ENCODE measurements around the gene C11orf24. TPM values are rescaled to one million over a fixed set of nuclear protein-coding genes. Genes with fewer than 3 reads are reported as not detected.
A peak's percentile ranks its signal among the peaks of the same experiment; 100 is the strongest.

C11orf24 gene
- total RNA-seq, 1 donor from 2014 or later: 35.3 TPM

DNA sequence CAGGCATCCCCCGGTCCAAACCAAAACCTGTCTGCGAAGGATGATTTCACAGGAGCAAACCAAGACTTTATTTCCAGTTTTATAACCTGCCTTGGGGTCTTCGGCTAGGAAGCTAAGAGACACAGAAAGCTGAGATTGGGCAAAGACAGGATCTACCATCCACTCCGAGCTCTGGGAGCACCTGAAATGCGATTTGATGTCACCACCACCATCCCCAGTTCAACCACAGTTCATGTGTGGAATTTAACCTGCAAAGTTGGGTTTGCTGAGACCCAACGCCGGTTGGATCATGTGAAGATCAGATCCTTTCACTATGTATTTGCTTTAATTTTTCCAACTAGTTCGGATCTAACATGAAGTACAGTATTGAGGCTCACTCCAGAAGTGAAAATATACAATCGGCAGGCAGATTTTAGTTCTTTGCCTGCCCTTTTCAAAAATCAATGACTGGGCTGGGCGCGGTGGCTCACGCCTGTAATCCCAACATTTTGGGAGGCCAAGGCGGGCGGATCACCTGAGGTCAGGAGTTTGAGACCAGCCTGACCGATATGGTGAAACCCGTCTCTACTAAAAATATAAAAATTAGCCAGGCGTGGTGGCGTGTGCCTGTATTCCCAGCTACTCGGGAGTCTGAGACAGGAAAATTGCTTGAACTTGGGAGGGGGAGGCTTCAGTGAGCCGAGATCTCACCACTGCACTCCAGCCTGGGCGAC, 1.4 kb upstream of the C11orf24 start:
- Mint-ChIP-seq H3K4me3 (ENCODE audit: low read depth) (peak overlapping the region; percentile 95), H3K4me1 (ENCODE audit: low read depth) (peaks cover 19% of the 10 kb centered on the region), H3K27me3 (no peaks in the 10 kb centered on the region), H3K27ac (no peak overlapping the region), H3K9me3 (ENCODE audit: low read depth) (no peaks in the 10 kb centered on the region), H3K36me3 (ENCODE audit: insufficient read depth) (no peaks in the 10 kb centered on the region)
- no peak for DNase-seq (ENCODE audit: low spot score, unreplicated experiment)
- TF ChIP-seq, protein P1, sequence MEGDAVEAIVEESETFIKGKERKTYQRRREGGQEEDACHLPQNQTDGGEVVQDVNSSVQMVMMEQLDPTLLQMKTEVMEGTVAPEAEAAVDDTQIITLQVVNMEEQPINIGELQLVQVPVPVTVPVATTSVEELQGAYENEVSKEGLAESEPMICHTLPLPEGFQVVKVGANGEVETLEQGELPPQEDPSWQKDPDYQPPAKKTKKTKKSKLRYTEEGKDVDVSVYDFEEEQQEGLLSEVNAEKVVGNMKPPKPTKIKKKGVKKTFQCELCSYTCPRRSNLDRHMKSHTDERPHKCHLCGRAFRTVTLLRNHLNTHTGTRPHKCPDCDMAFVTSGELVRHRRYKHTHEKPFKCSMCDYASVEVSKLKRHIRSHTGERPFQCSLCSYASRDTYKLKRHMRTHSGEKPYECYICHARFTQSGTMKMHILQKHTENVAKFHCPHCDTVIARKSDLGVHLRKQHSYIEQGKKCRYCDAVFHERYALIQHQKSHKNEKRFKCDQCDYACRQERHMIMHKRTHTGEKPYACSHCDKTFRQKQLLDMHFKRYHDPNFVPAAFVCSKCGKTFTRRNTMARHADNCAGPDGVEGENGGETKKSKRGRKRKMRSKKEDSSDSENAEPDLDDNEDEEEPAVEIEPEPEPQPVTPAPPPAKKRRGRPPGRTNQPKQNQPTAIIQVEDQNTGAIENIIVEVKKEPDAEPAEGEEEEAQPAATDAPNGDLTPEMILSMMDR (IDR thresholded peaks at IDR 0.05; ENCODE audit: unreplicated experiment): no peak

DNA sequence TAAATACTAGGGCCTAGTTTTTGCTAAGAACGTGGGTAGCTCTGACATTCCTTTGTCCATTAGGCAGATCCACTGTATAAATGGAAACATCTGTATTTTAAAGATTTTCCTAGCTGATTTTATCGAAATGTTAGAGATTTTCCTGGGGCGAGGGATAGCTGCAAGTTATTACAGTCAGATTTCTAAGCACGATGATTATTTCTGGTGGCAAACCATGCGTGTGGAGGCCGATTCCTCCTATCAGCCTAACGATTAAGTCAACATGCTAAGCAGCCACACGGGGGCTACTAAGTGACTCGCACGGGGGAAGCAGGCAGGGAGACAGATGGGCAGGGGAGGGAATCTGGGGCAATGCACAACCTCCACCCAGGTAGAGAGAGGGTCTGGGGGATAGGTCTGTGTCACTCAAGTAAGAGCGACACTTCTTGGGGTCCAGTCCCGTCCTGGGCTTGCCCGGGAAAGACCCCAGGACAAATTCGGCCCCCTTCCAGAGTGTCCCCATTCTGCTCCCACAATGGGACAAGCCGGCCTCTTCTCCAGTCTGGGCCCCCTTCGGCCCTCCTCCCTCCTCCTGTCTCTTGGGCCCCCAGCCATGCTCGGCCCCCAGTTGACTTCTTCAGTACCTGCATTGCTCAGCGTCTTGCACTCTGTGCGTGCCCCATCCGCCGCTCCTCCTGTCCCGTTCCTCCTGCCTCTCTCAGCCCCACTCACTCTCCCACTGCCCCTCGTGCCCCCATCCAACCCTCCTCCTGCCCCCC, 571 bp downstream of the C11orf24 start:
- peak; percentile 25 for DNase-seq (ENCODE audit: low spot score, unreplicated experiment)
- Mint-ChIP-seq H3K4me3 (ENCODE audit: low read depth) (peak overlapping the region; percentile 95), H3K27me3 (no peaks in the 10 kb centered on the region), H3K4me1 (ENCODE audit: low read depth) (peaks cover 19% of the 10 kb centered on the region), H3K36me3 (ENCODE audit: insufficient read depth) (no peaks in the 10 kb centered on the region), H3K27ac (peak overlapping the region; percentile 98), H3K9me3 (ENCODE audit: low read depth) (no peaks in the 10 kb centered on the region)
- TF ChIP-seq, protein P1 (IDR thresholded peaks at IDR 0.05; ENCODE audit: unreplicated experiment): peak; percentile 55

DNA sequence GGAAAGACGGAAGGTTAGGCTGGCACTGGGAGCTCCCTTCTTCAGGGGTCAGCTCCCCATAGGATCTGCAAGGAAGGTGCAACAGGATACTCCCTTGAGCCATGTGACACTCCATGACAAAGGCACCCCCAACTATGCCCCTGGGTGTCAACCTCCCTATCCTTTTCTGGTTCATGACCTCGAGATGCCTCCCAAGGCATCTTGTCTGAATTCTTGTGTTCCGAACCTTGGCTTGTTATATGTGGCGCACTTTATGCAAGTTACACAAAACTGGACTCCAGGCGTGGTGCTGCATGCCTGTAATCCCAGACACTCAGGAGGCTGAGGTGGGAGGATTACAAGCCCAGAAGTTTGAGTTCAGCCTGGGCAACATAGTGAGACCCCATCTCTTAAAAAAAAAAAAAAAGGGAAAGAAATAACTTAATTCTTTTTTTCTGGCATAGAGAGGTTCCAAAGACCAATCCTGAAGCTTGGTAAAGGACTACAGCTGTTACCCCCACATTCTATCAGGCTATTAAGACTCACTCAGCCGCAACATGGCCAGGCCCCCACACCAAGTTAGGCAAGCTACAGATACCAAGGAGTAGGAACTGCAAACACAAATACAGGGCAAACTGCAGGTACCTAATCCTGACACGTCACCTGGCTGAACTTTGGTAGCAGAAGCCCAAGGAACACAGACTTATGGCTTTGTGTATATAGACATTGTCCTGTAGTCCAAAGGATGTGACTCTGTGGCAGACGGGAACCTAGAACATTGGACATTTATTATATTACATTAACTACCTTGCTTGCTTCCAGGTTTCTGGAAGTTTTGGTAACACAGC, 1.4 kb downstream of the C11orf24 start:
- TF ChIP-seq, protein P1 (IDR thresholded peaks at IDR 0.05; ENCODE audit: unreplicated experiment): no peak
- H3K9me3 Mint-ChIP-seq (ENCODE audit: low read depth): no peaks in the 10 kb centered on the region
- H3K36me3 Mint-ChIP-seq (ENCODE audit: insufficient read depth): no peaks in the 10 kb centered on the region
- H3K4me3 Mint-ChIP-seq (ENCODE audit: low read depth): peak overlapping the region; percentile 95
- peak overlapping the region; percentile 98 for H3K27ac Mint-ChIP-seq
- H3K27me3 Mint-ChIP-seq: no peaks in the 10 kb centered on the region
- peaks cover 19% of the 10 kb centered on the region for H3K4me1 Mint-ChIP-seq (ENCODE audit: low read depth)
- no peak for DNase-seq (ENCODE audit: low spot score, unreplicated experiment)

DNA sequence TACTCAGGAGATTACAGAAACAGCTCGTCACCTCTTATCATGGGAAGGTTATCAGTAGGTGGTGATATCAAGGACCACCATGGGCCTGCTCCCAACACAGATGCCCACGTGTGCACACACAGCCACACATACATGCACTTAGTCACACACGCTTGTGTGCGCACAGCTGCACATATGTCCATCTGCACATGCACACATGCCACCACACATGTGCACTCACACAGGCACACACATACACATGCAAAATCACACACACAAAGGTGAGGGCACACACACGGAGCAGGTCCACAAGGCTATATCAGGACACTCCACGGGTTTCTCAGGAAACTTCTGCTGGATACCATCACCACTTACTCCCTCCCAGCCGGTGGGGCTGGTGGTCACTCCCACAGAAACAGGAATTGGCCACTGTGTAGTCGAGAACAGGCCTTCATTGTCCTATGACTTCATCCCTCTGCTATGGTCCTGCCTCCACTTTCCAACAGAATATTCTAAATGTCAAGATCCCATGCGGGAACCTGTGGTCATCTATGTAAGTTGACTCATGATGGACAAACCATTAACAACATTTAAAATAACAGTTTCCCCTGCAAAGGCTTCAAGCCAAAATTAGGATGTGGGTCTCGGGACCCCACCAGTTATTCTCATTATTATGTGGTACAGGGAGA, 2.2 kb downstream of the C11orf24 start:
- TF ChIP-seq, protein P1 (IDR thresholded peaks at IDR 0.05; ENCODE audit: unreplicated experiment): no peak
- Mint-ChIP-seq H3K9me3 (ENCODE audit: low read depth) (no peaks in the 10 kb centered on the region), H3K36me3 (ENCODE audit: insufficient read depth) (peaks cover 6% of the 10 kb centered on the region), H3K4me3 (ENCODE audit: low read depth) (peak overlapping the region; percentile 17), H3K27ac (peak overlapping the region; percentile 76), H3K27me3 (no peaks in the 10 kb centered on the region), H3K4me1 (ENCODE audit: low read depth) (peaks cover 19% of the 10 kb centered on the region)
- no peak for DNase-seq (ENCODE audit: low spot score, unreplicated experiment)
